NCI-H510A (cell line): ENCODE results near the gene SPO11.

Source experiments
- DNase-seq: peaks from one replicate; lab custom pipeline; 2025; lab: John Stamatoyannopoulos, UW

The SPO11 gene

DNA sequence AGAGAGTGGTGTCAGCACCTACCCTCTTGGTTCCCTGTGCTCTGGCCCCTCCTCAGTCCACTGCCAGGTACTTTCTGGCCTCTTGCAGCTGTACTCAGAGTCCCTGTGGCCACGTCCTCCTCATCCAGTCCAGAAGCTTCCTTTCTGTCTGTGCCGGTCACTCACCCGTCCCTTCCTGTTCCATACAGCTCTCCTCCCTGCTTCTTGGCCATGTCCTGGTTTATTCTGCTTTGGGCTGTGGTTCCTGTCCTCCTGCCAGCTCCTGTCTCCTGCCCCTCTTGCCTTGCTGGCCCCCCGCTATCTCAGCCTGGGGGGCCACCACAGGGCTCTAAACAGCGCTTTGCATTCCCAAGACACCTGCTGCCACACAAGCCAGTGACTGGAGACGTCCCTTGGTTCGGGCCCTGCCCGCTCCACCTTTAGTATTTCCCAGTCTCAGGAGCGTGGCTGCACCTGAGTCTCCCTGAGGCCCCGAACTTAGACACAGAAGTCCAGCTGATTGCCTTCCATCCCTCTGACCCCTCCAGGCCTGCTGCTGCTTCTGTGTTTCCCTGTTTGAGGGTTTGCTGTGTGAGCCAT, 46.1 kb downstream of the SPO11 start:
- no peak for DNase-seq

DNA sequence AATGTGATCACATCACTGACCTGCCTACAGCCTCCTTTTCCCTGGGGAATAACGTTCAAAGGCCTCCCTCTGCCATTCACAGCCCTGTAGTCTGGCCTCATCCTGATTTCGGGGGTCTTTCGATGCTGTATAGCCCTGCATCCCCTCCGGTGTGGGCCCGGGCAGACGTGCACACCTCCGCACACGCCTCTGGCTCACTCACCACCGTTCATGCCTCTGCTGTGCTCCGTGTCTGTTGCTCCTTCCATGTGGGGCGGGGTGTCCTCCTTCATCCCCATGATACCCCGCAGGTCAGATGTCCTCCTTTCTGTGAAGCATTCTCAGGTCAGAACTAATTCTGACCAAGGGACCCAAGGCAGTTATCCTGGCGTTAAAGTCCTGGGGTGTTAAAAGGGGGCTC, 47.7 kb downstream of the SPO11 start:
- no peak for DNase-seq

DNA sequence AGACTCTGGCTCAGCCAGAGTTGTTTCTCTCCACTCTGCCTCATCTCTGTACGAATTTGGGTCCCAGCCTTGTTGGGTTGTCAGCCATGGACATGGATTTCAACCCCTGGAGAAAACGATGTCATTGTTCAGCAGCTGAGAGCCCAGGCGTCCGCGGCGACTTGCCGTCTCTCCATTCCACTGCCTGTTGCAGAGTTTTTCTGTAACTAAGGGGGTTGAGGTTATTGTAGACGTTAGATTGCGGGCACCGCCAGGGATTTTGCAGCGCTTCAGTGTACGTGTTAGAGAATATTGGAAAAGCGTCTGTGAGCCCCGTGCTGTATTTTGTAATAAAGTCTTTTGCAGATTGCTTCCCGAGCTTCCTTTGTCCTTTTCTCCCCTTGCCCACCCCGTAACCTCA, 48.5 kb downstream of the SPO11 start:
- no peak for DNase-seq

DNA sequence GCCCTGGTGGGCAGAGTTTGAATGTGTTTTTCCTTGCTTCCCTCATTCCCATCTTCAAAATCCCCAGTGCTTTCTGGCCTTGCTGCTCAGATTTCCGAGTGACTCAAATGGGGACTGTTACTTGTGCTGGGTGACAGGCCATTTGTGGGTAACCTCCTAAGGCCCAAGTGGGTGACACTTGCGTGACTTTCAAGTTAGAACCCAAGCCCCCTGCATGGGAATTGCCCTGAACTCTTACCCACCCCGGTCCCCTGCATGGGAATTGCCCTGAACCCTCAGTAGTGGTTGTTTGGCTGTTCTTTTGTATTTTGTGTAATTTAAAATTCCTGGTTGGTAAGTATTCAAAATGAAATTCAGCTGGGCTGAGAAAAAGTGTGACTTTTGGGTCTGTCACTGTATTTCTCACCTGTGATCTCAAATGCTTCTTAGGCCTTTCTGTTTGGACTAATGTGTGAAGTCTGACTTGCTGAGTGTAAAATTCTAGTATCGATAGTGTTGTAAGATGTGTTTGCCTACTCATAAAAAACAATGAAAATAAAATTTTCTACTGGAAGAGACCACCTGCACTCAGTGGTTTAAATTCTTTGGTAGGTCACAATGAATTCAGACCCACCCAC, 49.2 kb downstream of the SPO11 start:
- DNase-seq, result no peak

DNA sequence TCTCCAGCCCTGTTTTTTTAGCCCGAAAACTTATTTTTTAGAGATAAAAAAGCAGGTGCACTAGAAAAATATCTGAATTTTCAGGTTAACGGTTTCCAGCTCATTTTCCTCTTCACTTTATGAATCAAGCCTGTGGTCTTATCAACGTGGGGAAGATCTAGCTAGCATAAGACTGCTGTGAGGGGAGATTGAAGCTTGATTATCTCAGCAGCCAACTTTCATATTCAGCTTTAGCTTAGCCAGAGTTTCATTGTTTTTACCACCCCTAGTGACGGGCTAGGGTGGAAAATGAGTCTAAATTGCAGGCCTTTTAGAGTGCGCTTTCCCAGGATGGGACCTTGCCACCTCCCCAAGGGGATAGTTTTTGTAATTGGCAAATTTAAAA, 49.7 kb downstream of the SPO11 start:
- no peak for DNase-seq

DNA sequence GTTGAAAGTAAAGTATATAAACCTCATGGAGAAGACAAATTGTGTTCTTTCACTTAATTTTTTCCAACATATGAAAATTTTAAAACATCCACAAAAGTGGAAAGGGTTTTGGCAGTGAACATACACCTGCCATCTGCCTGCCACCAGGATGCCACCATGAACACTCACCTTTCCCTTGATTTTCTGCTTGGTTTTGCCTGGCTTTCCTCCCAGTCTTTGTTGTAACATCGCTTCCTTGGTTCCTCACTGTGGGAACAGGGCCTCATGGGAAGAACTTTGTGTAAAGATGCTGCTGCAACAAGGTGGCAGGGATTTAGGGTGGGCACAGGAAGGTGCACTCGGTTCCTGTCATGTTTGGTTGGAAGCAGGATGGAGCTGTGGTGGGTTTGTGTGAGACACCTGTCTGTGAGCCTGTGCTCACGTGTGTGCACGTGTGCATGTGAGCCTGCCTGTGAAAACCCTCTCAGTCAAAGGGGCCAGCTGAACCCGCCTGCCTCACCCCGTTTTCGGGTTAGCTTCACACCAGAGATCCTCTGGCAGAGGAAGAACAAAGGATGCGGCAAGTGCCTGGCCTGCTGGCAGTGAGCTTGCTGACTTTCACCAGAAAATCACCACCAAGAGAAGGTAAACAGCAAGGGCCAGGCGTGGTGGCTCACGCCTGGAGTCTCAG, 50.6 kb downstream of the SPO11 start:
- no peak for DNase-seq

DNA sequence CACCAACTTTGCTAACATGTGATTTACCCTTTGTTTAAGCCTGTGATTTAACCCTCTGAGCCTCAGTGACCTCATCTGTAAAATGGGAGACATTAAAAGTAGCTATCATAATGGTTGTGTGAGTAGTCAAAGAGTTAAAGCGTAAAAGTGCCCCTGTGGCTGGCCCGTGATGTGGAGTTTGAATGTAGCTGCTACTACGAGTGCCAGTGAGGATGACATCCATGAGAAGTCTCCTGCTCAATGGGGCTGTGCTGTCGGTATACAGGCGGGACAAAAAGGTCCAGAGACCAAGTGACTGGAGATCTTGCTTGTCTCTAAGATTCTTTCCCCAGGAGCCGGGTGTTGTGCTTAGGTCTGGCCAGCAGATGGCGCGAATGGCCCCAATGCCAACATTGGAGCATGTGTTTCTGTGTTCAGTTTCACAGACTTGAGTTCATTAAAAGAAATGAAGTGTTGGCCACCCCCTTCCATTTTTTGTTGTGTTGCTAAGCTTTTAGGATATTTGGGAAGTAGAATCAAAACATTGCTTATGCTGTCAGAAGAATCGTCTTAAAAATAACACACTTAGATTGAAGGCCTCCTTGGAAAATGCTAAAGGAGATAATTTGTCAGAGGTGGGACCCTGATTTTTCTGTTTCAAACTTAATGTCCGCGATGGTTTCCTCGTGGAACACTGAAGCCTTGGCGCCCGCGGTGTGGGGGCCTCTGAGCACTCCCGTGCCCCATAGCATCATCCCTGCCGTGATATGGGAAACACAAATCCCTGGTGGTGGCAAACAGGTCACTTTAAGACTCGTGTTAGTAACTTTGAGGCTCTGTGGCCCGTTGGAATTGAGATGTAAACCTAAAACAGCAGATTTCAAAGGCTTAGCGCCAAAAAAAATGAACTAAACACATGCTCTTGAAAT, 52.2 kb downstream of the SPO11 start:
- DNase-seq, result no peak

DNA sequence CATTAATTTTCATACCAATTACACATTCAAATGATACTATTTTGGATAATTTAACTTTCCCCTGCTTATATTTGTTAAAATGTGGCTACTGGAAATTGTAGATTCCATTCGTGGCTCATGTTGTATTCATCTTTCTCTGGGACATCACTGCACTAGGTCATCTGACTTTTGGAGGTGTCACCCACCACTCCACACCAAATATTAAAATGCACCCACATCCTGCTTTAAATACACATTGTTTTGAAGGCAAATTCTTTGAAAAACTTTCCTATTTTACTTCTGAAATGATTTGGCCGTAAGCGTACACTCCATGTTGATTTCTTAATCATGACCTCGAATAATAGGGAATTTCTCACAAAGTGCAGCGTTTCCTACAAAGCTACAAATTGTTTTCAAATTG, 52.9 kb downstream of the SPO11 start:
- no peak for DNase-seq

DNA sequence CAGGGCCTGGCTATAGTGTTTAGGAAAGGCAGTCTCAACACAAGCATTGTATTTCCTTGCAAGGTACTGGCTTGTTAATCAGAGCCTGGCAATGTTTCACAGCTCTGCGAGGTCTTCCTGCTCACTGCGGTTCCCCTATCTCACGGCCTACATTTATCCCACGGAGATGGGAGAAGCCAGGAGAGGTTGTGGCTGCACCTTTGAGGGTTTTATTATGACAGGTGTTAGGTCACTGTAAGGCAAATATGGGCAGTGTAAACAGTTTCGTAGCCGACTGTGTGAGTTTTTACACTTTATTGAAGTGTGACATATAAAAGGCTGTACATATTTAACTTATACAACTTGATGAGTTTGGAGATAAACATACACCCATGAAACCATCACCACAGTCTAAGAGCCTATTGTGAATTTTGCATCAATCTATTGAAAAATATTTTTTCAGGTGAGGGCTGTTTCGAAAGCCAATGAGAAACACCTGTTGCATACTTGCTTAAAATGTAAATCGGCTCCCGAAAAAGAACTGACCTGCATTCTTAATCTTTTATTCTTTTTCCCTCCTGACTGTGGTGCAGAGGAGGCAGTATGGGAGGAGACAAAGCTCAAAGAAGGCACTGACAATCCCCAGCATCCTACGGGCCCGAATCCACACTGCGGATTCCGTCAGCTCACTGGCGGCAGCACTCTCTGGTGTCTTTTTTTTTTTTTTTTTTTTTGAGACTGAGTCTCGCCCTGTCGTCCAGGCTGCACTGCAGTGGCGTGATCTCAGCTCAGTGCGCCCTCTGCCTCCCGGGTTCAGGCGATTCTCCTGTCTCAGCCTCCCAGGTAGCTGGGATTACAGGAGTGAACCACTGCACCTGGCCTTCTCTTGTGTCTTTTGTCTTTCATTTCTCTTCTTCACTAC, 54.1 kb downstream of the SPO11 start:
- no peak for DNase-seq

DNA sequence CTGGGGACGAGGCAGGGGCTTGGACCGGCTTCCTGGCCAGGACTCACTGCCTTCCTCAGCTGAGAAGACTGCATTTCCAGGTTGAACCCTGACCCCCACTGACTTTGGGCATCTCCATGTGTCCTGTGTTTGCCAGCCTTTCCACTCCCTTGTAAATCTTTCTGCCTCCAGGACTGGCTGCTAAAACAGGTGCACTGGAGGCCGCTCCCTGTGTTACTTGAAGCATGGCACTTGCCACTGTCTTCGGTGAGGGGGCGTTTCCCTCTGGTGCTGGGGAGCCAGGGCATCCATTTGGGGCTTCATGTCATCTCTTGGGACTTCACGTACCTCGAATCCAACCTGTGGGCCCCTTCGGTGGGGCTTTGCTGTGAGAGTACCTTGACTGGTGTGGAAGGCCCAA, 54.9 kb downstream of the SPO11 start:
- DNase-seq, result no peak

DNA sequence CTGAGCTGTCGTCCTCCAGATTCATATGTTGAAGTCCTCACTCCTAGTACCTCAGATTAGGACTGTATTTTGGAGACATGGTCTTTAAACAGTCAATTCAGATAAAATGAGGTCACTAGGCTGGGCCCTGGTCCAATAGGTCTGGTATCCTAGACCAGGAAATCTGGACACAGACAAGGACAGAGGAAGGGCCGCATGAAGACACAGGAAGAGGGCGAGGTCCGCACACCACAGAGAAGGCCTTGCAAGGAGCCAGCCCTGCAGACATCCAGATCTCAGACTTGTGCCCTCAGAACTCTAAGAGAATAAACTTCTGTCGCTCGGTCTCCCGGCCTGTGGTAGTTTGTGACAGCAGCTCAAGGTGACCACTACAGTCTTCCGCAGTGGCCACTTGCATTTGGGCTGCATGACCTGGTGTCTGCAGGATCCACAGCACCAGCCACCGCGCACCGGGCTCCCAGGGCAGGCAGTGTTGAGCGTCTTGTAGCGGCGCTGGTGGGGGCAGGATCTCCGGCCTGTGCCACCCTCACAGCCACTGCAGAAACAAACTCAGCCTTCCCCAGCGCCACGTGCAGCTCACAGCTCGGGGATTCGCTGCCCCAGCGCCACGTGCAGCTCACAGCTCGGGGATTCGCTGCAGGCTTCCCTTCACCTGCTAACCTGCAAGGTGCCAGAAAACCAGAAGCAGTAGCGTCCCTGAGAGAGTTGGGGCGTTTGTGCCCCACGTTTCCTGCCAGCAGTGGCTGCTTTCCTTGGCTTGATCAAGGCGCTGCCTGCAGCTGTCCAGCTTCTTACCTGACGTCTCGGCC, 55.6 kb downstream of the SPO11 start:
- no peak for DNase-seq

DNA sequence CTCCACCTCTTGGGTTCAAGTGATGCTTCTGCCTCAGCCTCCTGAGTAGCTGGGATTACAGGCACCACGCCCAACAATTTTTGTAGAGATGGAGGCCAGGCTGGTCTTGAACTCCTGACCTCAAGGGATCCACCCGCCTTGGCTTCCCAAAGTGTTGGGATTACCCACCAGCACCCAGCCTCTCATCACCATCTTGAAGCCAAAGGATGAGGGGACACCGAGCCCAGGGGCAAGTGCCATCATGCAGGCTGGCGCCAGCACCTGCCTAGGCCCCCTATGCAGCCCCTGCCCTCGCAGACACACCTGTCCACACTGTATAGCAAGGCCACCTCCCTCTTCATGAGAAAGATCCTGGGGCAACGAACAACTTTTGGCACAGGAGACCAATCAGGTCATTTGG, 56.3 kb downstream of the SPO11 start:
- DNase-seq, result no peak

DNA sequence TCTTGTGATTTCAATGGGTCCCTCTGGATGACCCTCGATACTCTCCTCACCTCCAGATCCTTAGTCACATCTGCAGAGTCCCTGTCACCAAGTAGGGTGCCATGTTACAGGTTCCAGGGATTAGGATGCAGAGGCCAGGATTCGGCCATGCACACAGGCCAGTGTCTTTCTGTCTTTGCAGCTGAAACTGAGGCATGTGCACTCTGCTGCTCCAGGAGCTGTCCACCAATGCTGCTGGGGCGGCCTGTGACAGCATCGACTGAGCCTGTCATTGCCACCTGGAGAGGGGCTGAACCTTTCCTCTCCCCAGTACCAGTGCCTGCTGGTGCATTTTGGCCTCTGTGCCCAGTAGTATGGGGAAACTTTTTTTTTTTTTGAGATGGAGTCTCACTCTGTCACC, 57.2 kb downstream of the SPO11 start:
- DNase-seq, result no peak

DNA sequence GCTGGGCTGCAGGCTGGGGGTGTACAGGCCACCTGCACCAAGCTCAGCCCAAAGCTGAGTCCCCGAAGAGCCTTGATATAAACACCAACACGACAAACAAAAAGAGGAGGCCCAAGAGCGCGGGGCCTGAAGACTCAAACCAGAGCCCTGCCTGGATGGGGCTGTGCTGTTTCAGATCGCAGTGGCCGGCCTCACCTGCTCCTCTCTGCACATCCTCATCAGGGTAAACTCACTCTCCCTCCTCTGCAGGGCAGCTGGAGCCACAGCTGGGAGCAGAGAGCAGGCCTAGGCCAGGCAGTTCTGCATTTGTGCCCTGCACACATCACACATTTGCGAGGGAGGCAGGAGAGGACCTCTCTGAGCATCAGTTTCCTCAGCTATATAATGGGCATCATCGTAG, 57.9 kb downstream of the SPO11 start:
- DNase-seq, result no peak

DNA sequence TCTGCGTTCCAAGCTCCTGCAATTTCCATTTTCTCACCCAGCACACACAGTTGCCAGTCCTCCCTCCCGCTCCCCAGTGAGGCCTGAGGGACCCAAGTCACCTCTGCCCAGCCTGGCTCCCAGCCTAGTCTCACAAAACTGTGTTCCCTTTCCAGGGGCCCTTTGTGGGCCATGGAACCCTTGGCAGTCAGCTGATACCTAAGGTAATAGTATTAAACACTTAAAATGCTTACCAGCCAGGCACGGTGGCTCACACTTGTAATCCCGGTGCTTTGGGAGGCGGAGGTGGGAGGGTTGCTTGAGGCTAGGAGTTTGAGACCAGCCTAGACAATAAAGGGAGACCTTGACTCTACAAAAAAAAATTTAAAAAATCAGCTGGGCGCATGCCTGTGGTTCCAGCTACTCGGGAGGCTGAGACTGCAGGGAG, 58.4 kb downstream of the SPO11 start:
- DNase-seq, result no peak

DNA sequence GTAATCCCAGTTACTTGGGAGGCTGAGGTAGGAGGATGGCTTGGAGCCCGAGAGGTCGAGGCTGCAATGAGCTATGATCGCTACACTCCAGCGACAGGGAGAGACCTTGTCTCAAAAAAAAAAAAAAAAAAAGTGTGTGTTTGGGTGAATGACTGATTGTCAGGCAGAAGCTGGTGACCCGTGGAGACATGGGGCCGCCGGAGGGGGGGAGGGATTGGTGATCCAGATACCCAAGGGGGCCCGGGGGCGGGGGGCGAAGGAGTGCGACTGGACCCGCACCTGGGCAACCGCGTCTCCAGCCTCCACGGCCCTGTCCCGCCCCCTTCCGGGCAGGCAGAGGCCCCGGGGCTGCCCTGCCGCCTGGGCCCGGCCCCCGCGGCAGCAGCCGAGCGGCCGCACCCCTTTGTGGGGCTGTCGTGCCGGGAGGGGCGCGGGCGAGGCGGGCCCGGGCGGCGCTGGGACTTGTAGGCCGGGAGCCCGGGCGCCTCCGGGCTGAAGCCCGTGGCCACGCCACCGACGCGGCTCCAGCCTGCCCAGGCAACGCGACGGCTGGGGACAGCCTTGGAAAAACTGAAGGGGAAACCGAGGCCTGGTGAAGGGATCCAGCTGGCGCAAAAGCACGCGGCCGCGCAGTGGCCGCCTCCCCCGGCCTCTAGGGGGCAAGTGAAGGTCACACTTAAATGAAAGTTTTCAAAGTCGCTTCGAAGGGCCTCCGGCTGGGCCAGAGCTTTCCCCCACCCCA, 59.5 kb downstream of the SPO11 start:
- peak; percentile 73 for DNase-seq

DNA sequence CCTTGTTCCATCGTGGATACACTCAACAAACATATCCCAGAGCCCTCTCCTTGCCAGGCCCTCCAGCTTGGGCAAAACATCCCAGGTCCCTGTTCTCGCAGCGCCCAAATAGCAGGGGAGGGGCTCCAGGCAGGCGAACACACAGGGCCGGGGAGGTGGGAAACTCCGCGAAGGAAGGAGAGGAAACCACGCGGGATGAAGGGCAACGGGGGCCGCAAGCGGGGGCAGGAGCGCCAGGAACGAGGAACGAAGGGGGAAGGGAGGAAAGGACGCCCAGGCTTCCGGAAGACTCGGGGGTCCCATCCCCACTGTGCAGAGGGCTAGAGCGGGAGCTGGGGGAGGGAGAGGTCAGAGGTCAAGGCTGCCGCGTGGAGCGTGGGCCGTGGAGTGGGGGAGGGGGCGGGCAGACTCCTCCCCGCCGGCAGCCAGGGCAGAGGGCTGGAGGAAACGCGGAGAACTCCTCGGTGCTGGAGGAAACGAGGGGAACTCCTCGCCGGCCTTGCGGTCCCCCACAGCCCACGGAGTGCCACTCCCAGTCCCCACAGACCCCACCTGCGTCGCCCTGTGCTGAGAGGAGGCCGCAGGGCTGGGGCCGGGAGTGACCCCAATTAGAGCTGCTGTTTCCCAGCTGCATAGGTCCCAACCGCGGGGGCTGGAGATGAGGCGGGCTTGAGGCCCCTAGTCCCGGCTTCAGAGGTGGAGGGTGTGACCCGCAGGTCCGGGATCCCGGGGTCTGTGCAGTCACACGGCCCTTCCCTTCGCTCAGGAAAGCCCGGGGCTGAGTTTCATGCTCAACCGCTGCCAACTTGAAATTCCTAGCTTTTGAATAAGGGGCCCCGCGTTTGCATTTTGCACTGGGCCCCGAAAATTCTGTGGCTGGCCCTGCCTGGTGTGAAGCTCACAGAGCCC, 60.3 kb downstream of the SPO11 start:
- DNase-seq, result no peak

DNA sequence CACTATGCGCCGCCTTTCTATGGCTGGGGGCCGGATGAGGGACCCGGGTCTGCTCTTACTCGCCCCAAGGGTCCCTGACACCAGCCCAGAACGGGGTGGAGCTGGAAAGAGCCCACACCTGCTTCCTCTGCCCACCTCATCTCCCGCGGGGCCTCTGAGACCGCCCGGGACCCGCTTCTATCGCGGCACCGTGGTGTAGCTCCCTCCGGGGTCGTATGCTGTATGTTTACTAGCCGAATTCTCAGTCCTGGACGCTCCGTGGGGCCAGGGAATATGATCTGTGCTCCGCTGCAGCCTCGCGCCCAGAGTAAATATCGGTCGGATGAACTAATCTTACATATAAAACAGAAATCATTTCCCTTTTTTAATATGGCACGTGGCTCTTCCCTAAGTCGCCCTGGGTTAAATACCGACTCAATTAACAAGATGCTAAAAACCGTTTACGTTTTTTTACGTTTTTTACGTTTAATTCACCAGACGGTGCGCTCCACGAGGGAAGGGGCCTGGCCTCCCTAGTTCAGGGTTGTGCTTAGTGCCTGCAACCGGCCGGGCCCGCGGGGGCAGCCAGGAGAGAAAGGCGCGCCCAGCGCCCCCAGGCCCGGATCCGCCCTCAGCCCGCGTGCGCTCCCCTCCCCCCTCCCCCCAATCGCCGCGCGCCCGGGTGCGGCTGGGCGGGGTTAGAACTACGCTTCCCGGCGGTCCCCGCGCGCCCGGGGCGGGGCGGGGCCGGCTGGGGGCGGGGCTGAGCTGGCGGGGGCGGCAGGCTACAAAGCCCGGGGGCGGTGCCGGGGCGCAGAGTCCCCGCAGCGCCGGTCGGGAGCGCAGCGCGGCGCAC, 61.2 kb downstream of the SPO11 start, which contains the start of gene RBM38:
RBM38 (plus strand) TSS at position 793 of the 835 bp plus-strand sequence. CDS start 186 bp downstream, outside the sequence.
- DNase-seq, result peak; percentile 48
